HepG2 (cell line): Measurements from ENCODE around the gene NAALADL1. TPM values are rescaled to one million over a fixed set of nuclear protein-coding genes. Genes with fewer than 3 reads are reported as not detected.

Source experiments
- ATF7-NPFF ChIP-seq: sonication (generic); formaldehyde crosslinking; IDR thresholded peaks from 2 replicates; pipeline ENCODE4 v1.8.1; 2023; ENCODE audit warnings: mild to moderate bottlenecking, low read depth, missing genetic modification reagents, moderate library complexity
- DPF2 ChIP-seq: sonication (generic); formaldehyde crosslinking; IDR thresholded peaks from 2 replicates; pipeline ENCODE4 v1.4.0; 2020; ENCODE audit warnings: mild to moderate bottlenecking, low read depth, missing genetic modification reagents, borderline replicate concordance
- ETV6 ChIP-seq: sonication (generic); formaldehyde crosslinking; conservative IDR thresholded peaks from 2 replicates; pipeline ENCODE4 v1.4.0; 2020; ENCODE audit warnings: missing genetic modification reagents
- GPN1 ChIP-seq: sonication (generic); formaldehyde crosslinking; IDR thresholded peaks from 2 replicates; pipeline ENCODE4 v1.5.1; 2020; ENCODE audit warnings: missing genetic modification reagents, borderline replicate concordance
- HDAC6 ChIP-seq: fragments of 200-600 bp; sonication (generic); IDR thresholded peaks from 2 replicates; pipeline ENCODE4 v1.7.0; 2017; ENCODE audit warnings: mild to moderate bottlenecking, antibody characterized with exemption, low read length, low read depth
- HNRNPL ChIP-seq: fragments of 200-400 bp; formaldehyde crosslinking; IDR thresholded peaks from 2 replicates; pipeline ENCODE4 v1.6.1; 2017; ENCODE audit warnings: mild to moderate bottlenecking, low read depth, low read length
- JUN ChIP-seq: sonication (generic); formaldehyde crosslinking; IDR thresholded peaks from 2 replicates; pipeline ENCODE4 v1.4.0; 2020; ENCODE audit warnings: mild to moderate bottlenecking, missing genetic modification reagents
- KDM4B ChIP-seq: sonication (generic); formaldehyde crosslinking; IDR thresholded peaks from 2 replicates; pipeline ENCODE4 v1.4.0; 2020; ENCODE audit warnings: missing genetic modification reagents
- KDM5A ChIP-seq: fragments of 200-600 bp; sonication (generic); IDR thresholded peaks from 2 replicates; pipeline ENCODE4 v1.7.0; 2018; ENCODE audit warnings: antibody characterized with exemption, mild to moderate bottlenecking, low read length, borderline replicate concordance
- LCORL ChIP-seq, 2 experiments: fragments of 450-650 bp in 1 of 2; sonication (generic) in 1 of 2; formaldehyde crosslinking in 1 of 2; IDR thresholded peaks; 2 replicates each; pipeline versions ENCODE4 v1.5.0 to v1.6.1; 2017 to 2020; ENCODE audit warnings: antibody characterized with exemption in 1 of 2, missing genetic modification reagents in 1 of 2
- PITX1 ChIP-seq: sonication (generic); formaldehyde crosslinking; IDR thresholded peaks from 2 replicates; pipeline ENCODE4 v1.5.1; 2020; ENCODE audit warnings: mild to moderate bottlenecking, missing genetic modification reagents
- SATB2 ChIP-seq: sonication (generic); formaldehyde crosslinking; IDR thresholded peaks from 2 replicates; pipeline ENCODE4 v1.5.0; 2020; ENCODE audit warnings: missing genetic modification reagents
- SP4 ChIP-seq: sonication (generic); formaldehyde crosslinking; IDR thresholded peaks from 2 replicates; pipeline ENCODE4 v1.8.1; 2023; ENCODE audit warnings: mild to moderate bottlenecking, missing genetic modification reagents
- THAP8 ChIP-seq: sonication (generic); formaldehyde crosslinking; IDR thresholded peaks from 2 replicates; pipeline ENCODE4 v1.5.1; 2020; ENCODE audit warnings: missing genetic modification reagents, mild to moderate bottlenecking, borderline replicate concordance
- YEATS4 ChIP-seq: sonication (generic); formaldehyde crosslinking; IDR thresholded peaks from 2 replicates; pipeline ENCODE4 v1.4.0; 2020; ENCODE audit warnings: missing genetic modification reagents, borderline replicate concordance
- ZBTB20 ChIP-seq: sonication (generic); formaldehyde crosslinking; IDR thresholded peaks from 2 replicates; pipeline ENCODE4 v1.8.1; 2023; ENCODE audit warnings: missing genetic modification reagents, low read depth, mild to moderate bottlenecking, borderline replicate concordance
- ZFP37 ChIP-seq: sonication (generic); formaldehyde crosslinking; IDR thresholded peaks from 2 replicates; pipeline ENCODE4 v1.4.0; 2020; ENCODE audit warnings: missing genetic modification reagents, borderline replicate concordance
- ZFP82 ChIP-seq: sonication (generic); formaldehyde crosslinking; IDR thresholded peaks from 2 replicates; pipeline ENCODE4 v1.5.1; 2020; ENCODE audit warnings: mild to moderate bottlenecking, missing genetic modification reagents, borderline replicate concordance
- ZNF232 ChIP-seq: sonication (generic); formaldehyde crosslinking; IDR thresholded peaks from 2 replicates; pipeline ENCODE4 v1.4.0; 2020; ENCODE audit warnings: missing genetic modification reagents, borderline replicate concordance
- ZNF235 ChIP-seq: sonication (generic); formaldehyde crosslinking; IDR thresholded peaks from 2 replicates; pipeline ENCODE4 v1.8.1; 2023; ENCODE audit warnings: mild to moderate bottlenecking, missing genetic modification reagents, borderline replicate concordance
- ZNF292 ChIP-seq: sonication (generic); formaldehyde crosslinking; IDR thresholded peaks from 2 replicates; pipeline ENCODE4 v1.8.1; 2022; ENCODE audit warnings: mild to moderate bottlenecking, low read depth, missing genetic modification reagents, borderline replicate concordance
- ZNF510 ChIP-seq: sonication (generic); formaldehyde crosslinking; IDR thresholded peaks from 2 replicates; pipeline ENCODE4 v1.4.0; 2020; ENCODE audit warnings: low read depth, mild to moderate bottlenecking, missing genetic modification reagents
- ZNF556 ChIP-seq: sonication (generic); formaldehyde crosslinking; IDR thresholded peaks from 2 replicates; pipeline ENCODE4 v1.4.0; 2020; ENCODE audit warnings: mild to moderate bottlenecking, missing genetic modification reagents, borderline replicate concordance
- ZNF563 ChIP-seq: sonication (generic); formaldehyde crosslinking; IDR thresholded peaks from 2 replicates; pipeline ENCODE4 v1.8.0; 2022; ENCODE audit warnings: mild to moderate bottlenecking, moderate library complexity, missing genetic modification reagents
- ZNF670 ChIP-seq: sonication (generic); formaldehyde crosslinking; IDR thresholded peaks from 2 replicates; pipeline ENCODE4 v1.8.0; 2022; ENCODE audit warnings: mild to moderate bottlenecking, missing genetic modification reagents, borderline replicate concordance
- ZNF709 ChIP-seq: sonication (generic); formaldehyde crosslinking; IDR thresholded peaks from 2 replicates; pipeline ENCODE4 v1.5.0; 2020; ENCODE audit warnings: mild to moderate bottlenecking, missing genetic modification reagents
- polyA plus RNA-seq, 8 experiments: library from polyadenylated mRNA; depleted of rRNA in 3 of 8; stranded (reverse) in 7 of 8; unstranded in 1 of 8; fragments of >200 nt; fragmentation: Illumina TruSeq in 4 of 8; extraction: Trizol in 4 of 8; gene quantifications; 2 replicates each; pipeline versions ENCODE4 v1.2.1 to v1.2.3, GENCODE V29; 2011 to 2016; ENCODE audit warnings: low read depth in 4 of 8, missing spikeins in 1 of 8, mixed read lengths in 1 of 8; ENCODE audit not compliant: insufficient read depth in 1 of 8
- total RNA-seq, 5 experiments: library from RNA; depleted of rRNA; stranded (reverse); fragments of >200 nt; fragmentation: Illumina TruSeq; extraction: Trizol; gene quantifications; 2 replicates each; pipeline ENCODE4 v1.2.3, GENCODE V29; 2016; ENCODE audit warnings: low read depth in 1 of 5
- TF ChIP-seq, protein P1 (sequence below): sonication (generic); formaldehyde crosslinking; conservative IDR thresholded peaks from 2 replicates; pipeline ENCODE4 v1.4.0; 2020; ENCODE audit warnings: missing genetic modification reagents

NAALADL1 gene
- total and polyA plus RNA-seq, 2 of the 13 experiments (the other 11 are each of a cell fraction or from before 2014, with no cell fraction given), result 9.3 to 33.9 TPM

- TF ChIP-seq ZNF292 (CRISPR knock-in tag) (peak; percentile 36; the same call in 1 of the 2 replicates), KDM4B (CRISPR knock-in tag) (no peak), YEATS4 (CRISPR knock-in tag) (0 out of 2 replicates have a peak, but pooled peaks have one; percentile 28), HDAC6 (no peak), THAP8 (CRISPR knock-in tag) (0 out of 2 replicates have a peak, but pooled peaks have one; percentile 3), ZFP82 (no peak), ZNF510 (CRISPR knock-in tag) (no peak), KDM5A (no peak), SATB2 (CRISPR knock-in tag) (no peak), JUN (no peak), ZFP37 (CRISPR knock-in tag) (no peak), ZNF709 (CRISPR knock-in tag) (no peak), ZNF670 (CRISPR knock-in tag) (no peak), DPF2 (CRISPR knock-in tag) (0 out of 2 replicates have a peak, but pooled peaks have one; percentile 33), PITX1 (CRISPR knock-in tag) (peak; percentile 18; the same call in 1 of the 2 replicates), ETV6 (CRISPR knock-in tag) (no peak), ZNF563 (CRISPR knock-in tag) (0 out of 2 replicates have a peak, but pooled peaks have one; percentile 4), HNRNPL (peak; percentile 96), ZNF556 (CRISPR knock-in tag) (no peak), ZNF235 (CRISPR knock-in tag) (no peak), ZNF232 (CRISPR knock-in tag) (no peak), LCORL (IDR thresholded peaks at IDR 0.05) (no peak), LCORL (CRISPR knock-in tag; IDR thresholded peaks at IDR 0.05) (no peak; the same call in 1 of the 2 replicates), ATF7-NPFF (no peak), GPN1 (CRISPR knock-in tag) (no peak), ZBTB20 (CRISPR knock-in tag) (peak; percentile 99), SP4 (peak; percentile 60; the same call in 1 of the 2 replicates)
- TF ChIP-seq, protein P1, sequence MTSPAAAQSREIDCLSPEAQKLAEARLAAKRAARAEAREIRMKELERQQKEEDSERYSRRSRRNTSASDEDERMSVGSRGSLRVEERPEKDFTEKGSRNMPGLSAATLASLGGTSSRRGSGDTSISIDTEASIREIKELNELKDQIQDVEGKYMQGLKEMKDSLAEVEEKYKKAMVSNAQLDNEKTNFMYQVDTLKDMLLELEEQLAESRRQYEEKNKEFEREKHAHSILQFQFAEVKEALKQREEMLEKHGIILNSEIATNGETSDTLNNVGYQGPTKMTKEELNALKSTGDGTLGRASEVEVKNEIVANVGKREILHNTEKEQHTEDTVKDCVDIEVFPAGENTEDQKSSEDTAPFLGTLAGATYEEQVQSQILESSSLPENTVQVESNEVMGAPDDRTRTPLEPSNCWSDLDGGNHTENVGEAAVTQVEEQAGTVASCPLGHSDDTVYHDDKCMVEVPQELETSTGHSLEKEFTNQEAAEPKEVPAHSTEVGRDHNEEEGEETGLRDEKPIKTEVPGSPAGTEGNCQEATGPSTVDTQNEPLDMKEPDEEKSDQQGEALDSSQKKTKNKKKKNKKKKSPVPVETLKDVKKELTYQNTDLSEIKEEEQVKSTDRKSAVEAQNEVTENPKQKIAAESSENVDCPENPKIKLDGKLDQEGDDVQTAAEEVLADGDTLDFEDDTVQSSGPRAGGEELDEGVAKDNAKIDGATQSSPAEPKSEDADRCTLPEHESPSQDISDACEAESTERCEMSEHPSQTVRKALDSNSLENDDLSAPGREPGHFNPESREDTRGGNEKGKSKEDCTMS, result no peak
These were observed at the start of gene NAALADL1 (continued) for GRCh38 chr11:65058419-65059054.
